Activated naive CD8-positive, alpha-beta T cell treated with anti-CD3 and anti-CD28 coated beads, Interleukin-2, amount 50 U/mL, for 24 hours (primary cell): ENCODE results near the gene OGA.

Experiments used
- ATAC-seq: fragments of 150-1000 bp; cut with Tn5 transposase; one replicate; pipeline ENCODE4 v1.10.0; 2021
- DNase-seq: peaks from one replicate; pipeline ENCODE4 v3.0.0; 2021
- H3K27ac Mint-ChIP-seq: one replicate; pipeline ENCODE4 v1.8.0; 2021; ENCODE audit warnings: mild to moderate bottlenecking, mixed read lengths
- H3K27me3 Mint-ChIP-seq: one replicate; pipeline ENCODE4 v1.8.0; 2021; ENCODE audit warnings: mixed read lengths
- H3K36me3 Mint-ChIP-seq: one replicate; pipeline ENCODE4 v1.8.0; 2021; ENCODE audit warnings: low read depth, mixed read lengths
- H3K4me1 Mint-ChIP-seq: one replicate; pipeline ENCODE4 v1.8.0; 2021; ENCODE audit warnings: mixed read lengths
- H3K4me3 Mint-ChIP-seq: one replicate; pipeline ENCODE4 v1.8.0; 2021; ENCODE audit warnings: mild to moderate bottlenecking, moderate library complexity, mixed read lengths
- H3K9me3 Mint-ChIP-seq: one replicate; pipeline ENCODE4 v1.8.0; 2021; ENCODE audit warnings: mixed read lengths

Gene OGA

DNA sequence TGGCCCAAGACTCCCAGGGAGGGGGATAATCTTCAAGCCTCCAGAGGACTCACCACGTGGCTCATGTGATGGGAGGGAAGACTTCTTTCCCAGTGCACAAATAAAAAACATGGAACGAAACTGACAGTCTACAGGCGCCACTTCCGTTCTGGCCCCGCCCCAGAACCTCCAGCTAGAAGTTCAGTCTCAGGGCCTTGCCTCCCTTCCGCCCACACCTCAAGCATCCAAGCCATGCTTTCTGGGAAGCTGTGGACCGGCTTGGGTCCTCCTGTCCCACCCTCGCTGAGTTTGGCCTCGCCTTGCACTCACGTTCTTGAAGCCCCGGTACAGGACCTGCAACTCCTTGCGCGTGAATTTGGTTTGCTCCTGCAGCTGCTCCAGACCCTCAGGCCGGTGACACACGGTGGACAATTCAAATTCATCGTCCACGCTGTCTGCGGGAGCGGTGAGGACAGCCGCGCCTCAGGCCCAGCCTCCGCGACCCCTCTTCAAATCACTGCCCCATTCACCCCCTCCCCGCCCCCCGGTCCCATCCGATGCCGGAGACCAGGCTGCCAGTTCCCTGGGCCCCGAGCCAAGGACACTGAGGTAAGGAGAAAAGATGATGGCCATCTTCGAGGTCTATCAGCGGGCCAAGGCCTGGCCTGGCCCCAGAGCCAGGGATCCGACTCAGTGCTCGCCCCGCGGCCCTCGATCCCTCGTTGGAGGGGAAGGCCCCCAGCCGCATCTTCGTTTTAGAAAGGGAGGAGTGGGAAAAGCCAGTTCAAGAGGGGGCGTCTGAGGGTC lies 10.7 kb upstream of the OGA start:
- H3K27ac Mint-ChIP-seq, result no peak overlapping the region
- no peak for DNase-seq
- H3K36me3 Mint-ChIP-seq, result no peaks in the 10 kb centered on the region
- ATAC-seq, result no peak
- H3K4me1 Mint-ChIP-seq, result peaks cover 33% of the 10 kb centered on the region
- H3K9me3 Mint-ChIP-seq, result no peaks in the 10 kb centered on the region
- no peak overlapping the region for H3K4me3 Mint-ChIP-seq
- peaks cover 3% of the 10 kb centered on the region for H3K27me3 Mint-ChIP-seq

DNA sequence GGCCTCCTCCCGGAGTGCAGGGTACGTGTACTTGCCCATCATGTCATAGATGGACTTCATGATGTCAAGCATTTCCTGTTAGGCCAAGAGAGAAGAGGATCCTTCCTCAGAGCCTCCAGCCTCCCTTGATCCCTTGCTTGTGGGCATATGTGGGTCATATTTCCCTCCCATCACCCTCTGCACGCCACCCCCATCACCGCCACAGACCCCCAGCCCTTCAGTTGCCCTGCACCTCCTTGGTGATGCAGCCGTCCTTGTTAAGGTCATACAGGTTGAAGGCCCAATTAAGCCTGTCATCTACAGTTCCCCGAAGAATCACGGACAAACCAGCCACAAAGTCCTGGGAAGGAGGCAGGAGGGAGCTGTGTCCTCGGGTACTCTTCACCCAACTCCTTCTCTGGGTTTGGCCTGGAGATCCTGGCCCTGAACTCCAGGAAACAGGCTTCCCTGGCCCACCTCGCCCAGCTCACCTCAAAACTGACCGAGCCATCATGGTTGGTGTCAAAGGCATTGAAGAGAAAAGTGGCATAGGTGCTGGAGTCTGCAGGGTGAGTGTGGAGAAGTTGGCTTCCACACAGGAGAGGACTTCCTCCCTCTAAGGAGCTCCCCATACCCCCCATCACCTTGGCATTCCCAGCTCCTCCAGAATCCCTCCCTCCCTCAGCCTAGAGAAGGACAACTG lies 9.8 kb upstream of the OGA start:
- Mint-ChIP-seq H3K27me3 (peaks cover 3% of the 10 kb centered on the region), H3K9me3 (no peaks in the 10 kb centered on the region), H3K4me3 (no peak overlapping the region), H3K27ac (no peak overlapping the region), H3K4me1 (peaks cover 28% of the 10 kb centered on the region), H3K36me3 (no peaks in the 10 kb centered on the region)
- DNase-seq (no peak), ATAC-seq (no peak)

DNA sequence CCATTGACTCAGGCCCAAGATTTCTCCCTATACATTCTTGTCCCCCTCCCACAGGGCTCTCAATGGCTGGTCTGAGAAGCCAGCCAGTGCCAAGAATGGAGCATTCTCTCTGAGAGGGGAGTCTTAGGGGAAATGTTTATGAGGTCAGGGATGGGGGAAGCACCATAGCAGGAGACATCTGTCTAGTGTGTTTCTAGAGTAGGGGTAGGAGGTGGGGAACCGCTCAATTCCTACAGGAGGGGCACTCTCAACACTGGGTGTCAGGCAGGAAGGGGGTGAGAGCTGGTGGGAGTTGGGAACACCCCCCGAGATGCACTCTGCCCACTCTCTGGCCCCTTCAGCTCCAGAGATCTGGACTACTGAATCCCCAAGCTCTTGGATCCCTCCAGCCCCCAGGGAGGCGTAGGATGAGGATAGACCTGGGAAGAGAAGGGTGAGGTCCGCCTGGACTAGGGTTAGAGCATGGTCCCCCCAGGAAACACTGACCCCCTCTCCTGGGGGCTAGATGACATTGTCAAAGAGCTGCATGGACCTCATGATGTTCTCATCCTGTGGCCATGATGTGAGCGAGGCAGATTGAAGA lies 8.7 kb upstream of the OGA start:
- Mint-ChIP-seq H3K36me3 (no peaks in the 10 kb centered on the region), H3K27me3 (peaks cover 3% of the 10 kb centered on the region), H3K9me3 (no peaks in the 10 kb centered on the region), H3K4me3 (no peak overlapping the region), H3K4me1 (peaks cover 23% of the 10 kb centered on the region), H3K27ac (no peak overlapping the region)
- ATAC-seq (no peak), DNase-seq (no peak)

DNA sequence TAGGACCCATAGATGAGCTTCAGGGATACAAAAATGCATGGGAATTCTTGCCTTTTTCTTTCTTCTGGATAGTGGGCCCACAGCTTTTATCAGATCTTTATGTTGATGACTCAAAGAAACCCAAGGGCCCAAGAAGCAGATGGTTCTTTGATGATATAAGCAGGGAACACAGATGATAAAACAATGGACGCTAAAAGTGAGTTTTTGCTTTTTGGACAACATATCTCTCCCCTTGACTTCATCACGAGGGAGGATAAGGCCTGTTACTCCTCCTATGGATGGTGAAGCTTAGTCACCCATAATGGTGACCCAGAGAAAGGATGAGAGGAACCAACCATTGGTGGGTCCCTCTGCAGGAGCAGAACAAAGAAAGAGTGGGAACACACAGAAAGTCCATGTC lies 6.5 kb upstream of the OGA start:
- DNase-seq (no peak), ATAC-seq (no peak)
- no peaks in the 10 kb centered on the region for H3K9me3 Mint-ChIP-seq
- H3K4me1 Mint-ChIP-seq, result peaks cover 9% of the 10 kb centered on the region
- no peaks in the 10 kb centered on the region for H3K36me3 Mint-ChIP-seq
- H3K27ac Mint-ChIP-seq, result no peak overlapping the region
- H3K4me3 Mint-ChIP-seq, result no peak overlapping the region
- H3K27me3 Mint-ChIP-seq, result no peaks in the 10 kb centered on the region

DNA sequence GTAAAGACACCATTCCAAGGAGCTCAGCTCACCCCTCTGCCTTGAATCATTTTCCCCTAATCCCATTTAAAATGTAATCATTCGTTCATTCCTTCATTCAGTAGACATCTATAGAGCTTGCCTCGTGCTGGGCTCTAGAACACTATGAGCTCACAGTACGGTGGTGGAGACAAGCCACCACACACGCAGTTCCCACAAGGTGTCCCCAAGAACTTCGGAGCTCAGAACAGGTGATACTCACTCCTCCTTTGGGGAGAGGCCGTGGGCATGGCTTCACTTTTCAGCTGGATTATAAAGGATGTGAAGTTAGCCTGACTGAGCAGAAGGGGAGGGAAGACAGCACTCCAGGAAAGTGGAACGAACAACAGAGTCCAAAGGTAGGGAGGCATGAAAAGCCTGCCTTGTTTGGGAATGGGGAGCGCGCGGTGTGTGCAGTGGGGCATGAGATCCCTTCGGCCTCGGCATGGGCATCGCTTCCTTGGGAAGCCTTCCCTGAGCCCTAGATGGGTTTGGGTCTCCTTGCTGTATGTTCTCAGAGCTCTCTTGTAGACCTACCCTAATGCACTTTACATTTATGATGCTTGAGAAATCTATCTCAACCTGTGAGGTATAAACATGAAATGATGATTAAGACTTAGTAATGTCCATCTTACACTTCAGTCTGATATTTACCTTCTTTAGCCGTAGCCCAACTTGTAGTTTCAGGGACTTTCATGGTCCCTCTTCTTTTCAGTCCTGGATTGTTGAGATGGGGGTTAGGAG lies 809 bp upstream of the OGA start:
- Mint-ChIP-seq H3K9me3 (no peaks in the 10 kb centered on the region), H3K36me3 (peaks cover 10% of the 10 kb centered on the region), H3K4me3 (peak overlapping the region; percentile 87), H3K4me1 (peaks cover 36% of the 10 kb centered on the region), H3K27me3 (no peaks in the 10 kb centered on the region), H3K27ac (peak overlapping the region; percentile 98)
- DNase-seq (no peak), ATAC-seq (peak; percentile 37)

DNA sequence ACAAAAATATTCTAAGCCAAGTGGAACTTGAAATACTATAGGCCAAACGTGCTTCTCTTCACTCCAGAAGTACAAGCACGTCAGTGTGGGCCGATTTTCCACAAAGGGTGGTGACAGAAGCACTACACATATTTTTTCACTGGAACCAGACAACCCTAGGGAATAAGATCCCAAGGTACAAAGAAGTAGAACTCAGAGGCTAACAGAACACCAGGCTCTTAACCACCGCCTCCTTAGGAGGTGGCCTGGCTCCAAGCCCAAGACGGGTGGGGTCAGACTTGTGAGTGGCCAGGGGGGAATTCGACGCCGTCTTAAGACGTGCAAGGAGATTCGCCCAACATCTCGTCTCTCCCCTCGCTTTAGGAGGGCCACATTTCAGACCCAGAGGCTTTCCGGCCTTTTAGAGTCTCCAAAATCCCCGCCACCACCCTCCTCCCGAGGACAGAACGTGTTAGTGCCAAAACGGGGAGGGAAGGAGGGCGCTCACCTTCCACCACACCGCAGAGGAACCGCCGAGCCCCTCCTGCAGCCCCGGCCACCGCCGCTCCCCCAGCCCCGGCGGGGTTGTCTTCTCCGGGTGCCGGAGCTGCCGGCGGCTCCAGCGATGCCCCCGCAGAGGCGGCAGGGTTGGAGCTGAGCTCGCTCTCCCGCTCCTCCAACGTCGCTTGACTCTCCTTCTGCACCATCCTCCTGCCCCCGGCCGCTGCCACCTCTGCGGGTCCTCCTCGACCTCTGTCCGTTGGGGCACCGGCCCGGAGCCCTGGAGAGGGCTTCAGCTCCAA lies 716 bp downstream of the OGA start:
- no peaks in the 10 kb centered on the region for H3K27me3 Mint-ChIP-seq
- H3K4me3 Mint-ChIP-seq, result peak overlapping the region; percentile 87
- H3K4me1 Mint-ChIP-seq, result peaks cover 51% of the 10 kb centered on the region
- peak; percentile 49 for DNase-seq
- H3K27ac Mint-ChIP-seq, result peak overlapping the region; percentile 98
- ATAC-seq, result peak; percentile 0
- H3K9me3 Mint-ChIP-seq, result no peaks in the 10 kb centered on the region
- H3K36me3 Mint-ChIP-seq, result peaks cover 24% of the 10 kb centered on the region

DNA sequence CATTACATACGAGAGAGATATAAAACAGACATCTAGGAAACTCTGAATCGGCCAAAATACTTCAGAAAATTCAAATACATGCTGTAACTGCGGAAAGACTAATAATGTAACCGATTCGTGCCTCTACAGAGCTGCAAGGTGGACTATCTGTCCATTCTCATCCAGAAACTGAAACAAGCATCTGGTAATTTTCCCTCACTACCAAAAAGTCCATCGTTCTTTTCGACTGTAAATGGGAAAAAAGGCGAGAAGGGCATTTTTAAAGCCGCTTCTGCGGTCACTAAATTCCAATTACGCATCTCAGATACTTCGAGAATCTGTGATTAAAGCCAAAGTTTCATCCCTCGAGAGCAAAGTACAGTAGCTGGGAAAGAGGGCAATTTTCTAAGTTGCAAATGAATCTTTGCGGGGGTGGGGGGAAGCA lies 1.3 kb downstream of the OGA start:
- H3K4me3 Mint-ChIP-seq, result peak overlapping the region; percentile 87
- H3K27me3 Mint-ChIP-seq, result no peaks in the 10 kb centered on the region
- H3K9me3 Mint-ChIP-seq, result no peaks in the 10 kb centered on the region
- DNase-seq (no peak), ATAC-seq (no peak)
- peaks cover 56% of the 10 kb centered on the region for H3K4me1 Mint-ChIP-seq
- peaks cover 25% of the 10 kb centered on the region for H3K36me3 Mint-ChIP-seq
- H3K27ac Mint-ChIP-seq, result peak overlapping the region; percentile 98

DNA sequence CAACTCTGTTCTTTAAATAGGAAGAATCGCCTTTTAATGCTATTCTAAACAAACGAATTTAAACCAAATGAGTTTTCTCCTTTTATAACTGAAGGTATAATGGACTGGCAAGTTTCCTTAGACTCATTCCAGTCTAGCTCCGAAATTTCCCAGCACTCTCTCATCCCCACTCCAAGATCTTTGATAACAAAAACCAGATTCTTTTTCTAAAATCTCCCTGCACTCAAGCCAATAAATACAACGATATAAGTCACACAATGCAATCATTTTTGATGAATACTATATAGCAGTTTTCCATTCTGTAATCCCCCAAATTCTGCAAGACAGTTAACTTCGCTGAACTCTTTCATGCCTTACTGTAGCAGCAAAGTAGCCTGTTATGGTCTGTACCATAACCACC lies 1.9 kb downstream of the OGA start:
- ATAC-seq, result no peak
- Mint-ChIP-seq H3K27me3 (no peaks in the 10 kb centered on the region), H3K36me3 (peaks cover 28% of the 10 kb centered on the region), H3K9me3 (no peaks in the 10 kb centered on the region), H3K4me1 (peaks cover 57% of the 10 kb centered on the region), H3K27ac (peak overlapping the region; percentile 98), H3K4me3 (peak overlapping the region; percentile 87)
- no peak for DNase-seq

DNA sequence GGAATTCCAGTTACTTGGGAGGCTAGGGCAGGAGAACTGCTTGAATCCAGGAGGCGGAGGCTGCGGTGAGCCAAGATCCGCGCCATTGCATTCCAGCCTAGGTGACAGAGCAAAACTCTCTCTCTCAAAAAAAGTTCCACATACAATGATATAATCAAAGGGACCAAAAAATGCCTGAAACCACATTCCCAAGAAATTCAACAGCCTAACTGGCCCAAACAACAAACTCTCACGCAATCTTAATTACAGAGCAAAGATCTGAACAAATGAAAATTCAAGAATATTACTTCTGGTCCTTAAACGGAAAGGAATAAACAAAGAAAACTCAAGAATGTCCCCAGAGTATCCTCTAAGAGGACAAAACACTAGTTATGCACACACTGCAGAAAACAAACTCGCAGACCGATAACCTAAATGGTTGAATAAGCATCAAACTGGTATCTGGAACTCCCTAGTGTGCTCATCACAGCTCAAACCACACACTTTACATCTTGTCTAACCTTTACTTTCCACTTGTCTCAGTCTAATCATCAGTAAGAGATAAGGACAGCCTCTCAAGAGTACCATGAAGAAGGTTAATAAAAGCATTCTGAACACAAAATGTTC lies 3.7 kb downstream of the OGA start:
- peaks cover 36% of the 10 kb centered on the region for H3K36me3 Mint-ChIP-seq
- H3K9me3 Mint-ChIP-seq, result no peaks in the 10 kb centered on the region
- peak; percentile 63 for ATAC-seq
- no peaks in the 10 kb centered on the region for H3K27me3 Mint-ChIP-seq
- no peak for DNase-seq
- peak overlapping the region; percentile 98 for H3K27ac Mint-ChIP-seq
- H3K4me1 Mint-ChIP-seq, result peaks cover 62% of the 10 kb centered on the region
- H3K4me3 Mint-ChIP-seq, result peak overlapping the region; percentile 87

DNA sequence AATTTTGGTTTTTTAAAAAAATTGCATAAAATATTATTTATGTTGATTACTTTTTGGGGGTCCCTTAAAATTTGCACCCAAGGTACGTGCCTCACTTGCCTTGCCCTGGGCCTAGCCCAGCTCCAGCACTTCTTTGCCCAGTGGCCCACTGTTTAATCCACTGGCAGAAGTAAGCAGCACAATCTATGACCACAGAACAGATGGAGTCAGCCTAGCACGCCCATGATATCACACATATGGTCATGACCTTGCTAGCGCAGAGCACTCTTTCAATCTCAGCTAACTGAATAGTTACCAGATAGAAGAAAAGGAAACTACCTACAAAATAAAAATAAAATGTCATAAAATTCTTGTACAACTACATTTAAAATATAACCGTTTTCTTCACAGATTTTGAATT lies 5.6 kb downstream of the OGA start:
- H3K4me1 Mint-ChIP-seq, result peaks cover 56% of the 10 kb centered on the region
- no peak for ATAC-seq
- H3K36me3 Mint-ChIP-seq, result peaks cover 45% of the 10 kb centered on the region

DNA sequence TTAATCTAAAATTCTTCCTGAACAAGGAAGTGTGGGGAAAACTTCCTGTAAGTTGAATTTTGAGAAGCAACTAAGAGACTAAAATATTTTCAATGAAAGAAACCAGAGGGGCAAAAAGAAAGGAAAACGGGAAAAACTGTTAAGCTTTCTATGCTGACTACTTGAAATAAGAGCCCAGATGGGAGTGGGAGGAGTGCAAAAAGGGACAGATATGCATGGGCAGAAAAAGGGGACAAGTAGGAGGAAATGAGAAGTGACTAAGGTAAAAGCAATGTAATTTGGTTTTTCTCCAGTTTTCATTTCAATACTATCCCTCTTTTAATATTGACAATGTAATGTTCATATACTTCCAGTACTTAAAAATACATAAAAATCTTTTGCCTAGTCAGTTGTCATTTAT lies 11.1 kb downstream of the OGA start:
- ATAC-seq, result no peak
- H3K9me3 Mint-ChIP-seq, result no peaks in the 10 kb centered on the region
- H3K36me3 Mint-ChIP-seq, result peaks cover 49% of the 10 kb centered on the region
- no peak for DNase-seq
- no peak overlapping the region for H3K4me3 Mint-ChIP-seq
- H3K27ac Mint-ChIP-seq, result no peak overlapping the region
- H3K4me1 Mint-ChIP-seq, result peaks cover 28% of the 10 kb centered on the region
- H3K27me3 Mint-ChIP-seq, result no peaks in the 10 kb centered on the region

More for the DNA sequence above, 5.6 kb downstream of the OGA start:
- H3K27me3 Mint-ChIP-seq, result no peaks in the 10 kb centered on the region
- DNase-seq, result no peak
- no peaks in the 10 kb centered on the region for H3K9me3 Mint-ChIP-seq
- peak overlapping the region; percentile 66 for H3K27ac Mint-ChIP-seq
- no peak overlapping the region for H3K4me3 Mint-ChIP-seq

DNA sequence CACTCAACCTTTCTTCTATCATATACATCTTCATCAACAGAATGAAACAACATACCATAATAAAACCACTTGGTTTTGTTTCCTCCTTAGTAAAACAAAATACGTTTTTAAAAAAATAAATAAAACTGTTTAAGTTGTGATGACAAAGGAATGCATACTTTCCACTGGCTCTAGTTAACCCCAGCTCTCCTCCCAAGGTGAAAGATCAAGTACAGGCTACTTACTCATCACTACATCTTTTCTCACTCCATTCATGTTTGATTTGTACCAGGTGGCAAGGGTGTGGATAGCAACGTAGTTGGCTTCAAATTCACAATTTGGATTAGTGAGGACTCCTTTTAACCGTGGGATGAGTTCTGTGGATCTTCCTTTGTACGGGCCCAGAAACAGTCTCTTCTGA lies 14.7 kb downstream of the OGA start:
- Mint-ChIP-seq H3K4me3 (no peak overlapping the region), H3K27me3 (no peaks in the 10 kb centered on the region), H3K36me3 (peaks cover 59% of the 10 kb centered on the region), H3K4me1 (peaks cover 19% of the 10 kb centered on the region), H3K9me3 (no peaks in the 10 kb centered on the region), H3K27ac (peak overlapping the region; percentile 1)
- DNase-seq, result no peak
- no peak for ATAC-seq

DNA sequence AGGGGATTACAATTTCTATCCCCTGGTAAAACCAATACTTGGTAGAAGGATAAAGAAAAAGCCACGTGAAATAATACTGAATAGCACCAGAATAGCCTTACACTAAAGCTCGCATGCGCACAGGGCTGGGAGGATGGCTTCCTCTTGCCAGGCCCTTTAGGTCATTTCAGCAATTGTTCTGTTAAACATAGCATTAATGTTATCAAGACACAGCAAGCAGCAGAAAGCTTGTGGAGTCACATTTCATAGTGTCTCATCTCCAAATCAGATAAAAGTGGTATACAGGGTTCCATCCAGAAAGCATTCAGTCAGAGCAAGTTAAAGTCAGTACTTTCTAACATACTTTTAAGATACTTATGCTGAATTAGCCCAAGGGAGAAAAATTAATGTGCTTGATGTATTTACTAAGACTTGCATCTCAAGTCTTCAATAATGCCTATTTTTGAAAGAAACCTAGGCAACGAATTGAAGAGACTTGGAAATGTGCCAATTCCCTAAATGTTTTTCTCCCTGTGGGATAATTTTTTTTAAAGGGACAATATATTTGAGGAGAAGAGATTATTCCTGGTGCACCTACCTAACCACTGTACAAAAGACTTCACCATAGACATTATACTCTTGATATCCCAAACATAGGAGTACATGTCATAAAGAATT lies 20.7 kb downstream of the OGA start:
- Mint-ChIP-seq H3K27ac (no peak overlapping the region), H3K36me3 (peaks cover 63% of the 10 kb centered on the region), H3K9me3 (no peaks in the 10 kb centered on the region), H3K27me3 (no peaks in the 10 kb centered on the region), H3K4me1 (peaks cover 17% of the 10 kb centered on the region), H3K4me3 (no peak overlapping the region)
- no peak for ATAC-seq
- DNase-seq, result no peak
